SH-SY5Y (cell line): ENCODE results near the gene NRF1.

ENCODE experiments used
- GATA2 ChIP-seq: IDR thresholded peaks from 2 replicates; pipeline ENCODE4 v1.6.1; 2011; ENCODE audit warnings: mild to moderate bottlenecking, low read depth, low read length
- GATA3 ChIP-seq: IDR thresholded peaks from 2 replicates; pipeline ENCODE4 v1.6.1; 2011; ENCODE audit warnings: low read depth, mild to moderate bottlenecking, low read length, moderate library complexity

DNA sequence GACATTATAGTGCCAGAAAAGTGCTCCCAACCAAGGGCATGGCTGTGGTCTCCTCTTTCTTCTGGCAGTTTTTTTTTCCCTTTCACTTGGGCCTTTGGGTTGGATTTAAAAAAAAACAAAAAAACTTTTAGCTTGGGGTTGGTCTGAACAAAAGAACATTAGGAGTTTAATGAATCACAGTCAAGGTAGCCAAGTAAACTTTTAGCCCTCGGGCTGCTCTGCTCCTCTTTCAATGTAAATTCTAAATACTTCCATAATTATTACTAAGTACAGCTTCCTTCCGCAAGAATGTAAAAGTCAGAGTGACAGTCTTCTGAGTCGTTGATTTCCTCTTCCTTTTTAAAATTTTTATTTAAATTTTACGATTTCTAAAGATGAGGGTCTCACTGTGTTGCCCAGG is 79.2 kb downstream of the NRF1 start:
- TF ChIP-seq GATA2 (no peak), GATA3 (no peak)
